ENCODE data around the gene NLGN2. TPM values are rescaled to one million over a fixed set of nuclear protein-coding genes. Genes with fewer than 3 reads are reported as not detected.

NLGN2 gene
- polyA plus RNA-seq, 1 donor from 2014 or later, result 13.8 TPM

DNA sequence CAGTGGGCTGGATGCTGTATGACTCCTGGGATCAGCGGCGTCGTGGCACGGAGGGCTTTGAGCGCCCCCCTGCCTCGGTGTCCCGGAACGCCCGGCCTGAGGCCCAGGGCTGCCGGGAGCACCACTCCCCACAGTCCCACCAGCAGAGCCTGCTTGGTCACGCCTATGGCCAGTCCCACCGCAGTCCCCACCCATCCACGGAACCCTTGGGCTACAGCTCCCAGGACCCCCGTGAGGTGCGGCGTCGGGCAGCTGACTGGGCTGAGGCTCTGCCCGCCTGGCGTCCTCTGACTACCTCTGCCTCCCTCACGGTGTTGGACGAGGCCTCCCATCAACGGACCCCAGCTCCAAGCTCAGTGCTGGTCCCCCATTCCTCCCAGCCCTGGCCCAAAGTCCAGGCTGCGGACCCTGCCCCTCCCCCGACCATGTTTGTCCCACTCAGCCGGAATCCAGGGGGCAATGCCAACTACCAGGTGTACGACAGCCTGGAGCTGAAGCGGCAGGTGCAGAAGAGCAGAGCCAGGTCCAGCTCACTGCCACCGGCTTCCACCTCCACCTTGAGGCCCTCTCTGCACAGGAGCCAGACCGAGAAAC lies 19.3 kb downstream of the NLGN2 start:
- no peaks in the 10 kb centered on the region for H3K36me3 ChIP-seq (ENCODE audit: insufficient read depth, low read length)
- no peaks in the 10 kb centered on the region for H3K9me3 ChIP-seq (ENCODE audit: low read length)
- no peaks in the 10 kb centered on the region for H4K20me1 ChIP-seq (ENCODE audit: insufficient read depth)
- TF ChIP-seq, protein P1, sequence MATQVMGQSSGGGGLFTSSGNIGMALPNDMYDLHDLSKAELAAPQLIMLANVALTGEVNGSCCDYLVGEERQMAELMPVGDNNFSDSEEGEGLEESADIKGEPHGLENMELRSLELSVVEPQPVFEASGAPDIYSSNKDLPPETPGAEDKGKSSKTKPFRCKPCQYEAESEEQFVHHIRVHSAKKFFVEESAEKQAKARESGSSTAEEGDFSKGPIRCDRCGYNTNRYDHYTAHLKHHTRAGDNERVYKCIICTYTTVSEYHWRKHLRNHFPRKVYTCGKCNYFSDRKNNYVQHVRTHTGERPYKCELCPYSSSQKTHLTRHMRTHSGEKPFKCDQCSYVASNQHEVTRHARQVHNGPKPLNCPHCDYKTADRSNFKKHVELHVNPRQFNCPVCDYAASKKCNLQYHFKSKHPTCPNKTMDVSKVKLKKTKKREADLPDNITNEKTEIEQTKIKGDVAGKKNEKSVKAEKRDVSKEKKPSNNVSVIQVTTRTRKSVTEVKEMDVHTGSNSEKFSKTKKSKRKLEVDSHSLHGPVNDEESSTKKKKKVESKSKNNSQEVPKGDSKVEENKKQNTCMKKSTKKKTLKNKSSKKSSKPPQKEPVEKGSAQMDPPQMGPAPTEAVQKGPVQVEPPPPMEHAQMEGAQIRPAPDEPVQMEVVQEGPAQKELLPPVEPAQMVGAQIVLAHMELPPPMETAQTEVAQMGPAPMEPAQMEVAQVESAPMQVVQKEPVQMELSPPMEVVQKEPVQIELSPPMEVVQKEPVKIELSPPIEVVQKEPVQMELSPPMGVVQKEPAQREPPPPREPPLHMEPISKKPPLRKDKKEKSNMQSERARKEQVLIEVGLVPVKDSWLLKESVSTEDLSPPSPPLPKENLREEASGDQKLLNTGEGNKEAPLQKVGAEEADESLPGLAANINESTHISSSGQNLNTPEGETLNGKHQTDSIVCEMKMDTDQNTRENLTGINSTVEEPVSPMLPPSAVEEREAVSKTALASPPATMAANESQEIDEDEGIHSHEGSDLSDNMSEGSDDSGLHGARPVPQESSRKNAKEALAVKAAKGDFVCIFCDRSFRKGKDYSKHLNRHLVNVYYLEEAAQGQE (IDR thresholded peaks at IDR 0.05; ENCODE audit: borderline replicate concordance), result no peak
- no peak for TF ChIP-seq EZH2 (IDR thresholded peaks at IDR 0.05; ENCODE audit: borderline replicate concordance, insufficient read depth, low read length, poor library complexity, severe bottlenecking)
- no peak for TF ChIP-seq POLR2AphosphoS5 (IDR thresholded peaks at IDR 0.05)
- TF ChIP-seq EP300 (conservative IDR thresholded peaks at IDR 0.05; ENCODE audit: poor library complexity, severe bottlenecking), result no peak
- no peak for TF ChIP-seq SMC3 (conservative IDR thresholded peaks at IDR 0.05; ENCODE audit: poor library complexity)
- TF ChIP-seq RAD21 (conservative IDR thresholded peaks at IDR 0.05), result no peak
- TF ChIP-seq MXI1 (conservative IDR thresholded peaks at IDR 0.05; ENCODE audit: poor library complexity, severe bottlenecking), result no peak
- TF ChIP-seq, protein P2, sequence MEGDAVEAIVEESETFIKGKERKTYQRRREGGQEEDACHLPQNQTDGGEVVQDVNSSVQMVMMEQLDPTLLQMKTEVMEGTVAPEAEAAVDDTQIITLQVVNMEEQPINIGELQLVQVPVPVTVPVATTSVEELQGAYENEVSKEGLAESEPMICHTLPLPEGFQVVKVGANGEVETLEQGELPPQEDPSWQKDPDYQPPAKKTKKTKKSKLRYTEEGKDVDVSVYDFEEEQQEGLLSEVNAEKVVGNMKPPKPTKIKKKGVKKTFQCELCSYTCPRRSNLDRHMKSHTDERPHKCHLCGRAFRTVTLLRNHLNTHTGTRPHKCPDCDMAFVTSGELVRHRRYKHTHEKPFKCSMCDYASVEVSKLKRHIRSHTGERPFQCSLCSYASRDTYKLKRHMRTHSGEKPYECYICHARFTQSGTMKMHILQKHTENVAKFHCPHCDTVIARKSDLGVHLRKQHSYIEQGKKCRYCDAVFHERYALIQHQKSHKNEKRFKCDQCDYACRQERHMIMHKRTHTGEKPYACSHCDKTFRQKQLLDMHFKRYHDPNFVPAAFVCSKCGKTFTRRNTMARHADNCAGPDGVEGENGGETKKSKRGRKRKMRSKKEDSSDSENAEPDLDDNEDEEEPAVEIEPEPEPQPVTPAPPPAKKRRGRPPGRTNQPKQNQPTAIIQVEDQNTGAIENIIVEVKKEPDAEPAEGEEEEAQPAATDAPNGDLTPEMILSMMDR (IDR thresholded peaks at IDR 0.05; ENCODE audit: poor library complexity, severe bottlenecking), result no peak
- TF ChIP-seq TAF1 (IDR thresholded peaks at IDR 0.05; ENCODE audit: low read depth), result no peak
- H3K9ac ChIP-seq (ENCODE audit: low read length), result no peak overlapping the region
- no peak overlapping the region for H3K4me2 ChIP-seq (ENCODE audit: low read length)
- H3K4me3 ChIP-seq (ENCODE audit: low read length), result no peak overlapping the region
- no peak overlapping the region for H2AFZ ChIP-seq (ENCODE audit: low read depth, low read length)
- no peaks in the 10 kb centered on the region for H3K9me2 ChIP-seq (ENCODE audit: insufficient read depth, low read length)
- H3K27ac ChIP-seq (ENCODE audit: low read length), result no peak overlapping the region
- no peaks in the 10 kb centered on the region for H3K79me2 ChIP-seq (replicated peaks; ENCODE audit: insufficient read depth, low read length)
- H3F3A ChIP-seq (ENCODE audit: insufficient read depth, low read length, poor library complexity, severe bottlenecking), result no peaks in the 10 kb centered on the region
- no peaks in the 10 kb centered on the region for H3K27me3 ChIP-seq (ENCODE audit: insufficient read depth, low read depth, low read length)

DNA sequence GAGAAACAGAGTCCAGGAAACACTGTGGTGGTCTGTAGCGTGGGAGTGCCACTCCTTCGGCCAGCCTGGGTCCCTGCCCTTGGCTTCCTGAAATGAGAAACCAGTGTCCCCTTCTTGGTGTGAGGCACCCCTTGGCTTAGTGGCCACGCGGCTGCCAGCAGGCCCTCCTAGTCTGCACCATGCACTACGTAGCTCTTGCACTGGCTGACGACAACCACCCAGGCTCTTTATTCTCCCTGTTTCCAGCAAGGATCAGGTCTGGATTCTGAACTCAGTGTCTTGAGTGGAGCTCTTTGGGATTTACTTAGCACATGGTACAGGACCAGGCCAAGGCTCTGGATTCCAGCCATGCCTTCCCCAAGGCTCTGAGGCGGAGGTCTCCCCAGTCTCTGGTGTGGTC lies 19.9 kb downstream of the NLGN2 start:
- Histone ChIP-seq H3K9me3 (ENCODE audit: low read length) (no peaks in the 10 kb centered on the region), H3K36me3 (ENCODE audit: insufficient read depth, low read length) (no peaks in the 10 kb centered on the region), H4K20me1 (ENCODE audit: insufficient read depth) (no peaks in the 10 kb centered on the region), H3K27ac (ENCODE audit: low read length) (no peak overlapping the region), H3K9ac (ENCODE audit: low read length) (no peak overlapping the region), H2AFZ (ENCODE audit: low read depth, low read length) (no peak overlapping the region), H3K4me3 (ENCODE audit: low read length) (no peak overlapping the region), H3K4me2 (ENCODE audit: low read length) (no peak overlapping the region), H3K79me2 (replicated peaks; ENCODE audit: insufficient read depth, low read length) (no peaks in the 10 kb centered on the region), H3K27me3 (ENCODE audit: insufficient read depth, low read depth, low read length) (no peaks in the 10 kb centered on the region), H3K9me2 (ENCODE audit: insufficient read depth, low read length) (no peaks in the 10 kb centered on the region), H3F3A (ENCODE audit: insufficient read depth, low read length, poor library complexity, severe bottlenecking) (no peaks in the 10 kb centered on the region)
- TF ChIP-seq POLR2AphosphoS5 (IDR thresholded peaks at IDR 0.05) (no peak), MXI1 (conservative IDR thresholded peaks at IDR 0.05; ENCODE audit: poor library complexity, severe bottlenecking) (no peak), EZH2 (IDR thresholded peaks at IDR 0.05; ENCODE audit: borderline replicate concordance, insufficient read depth, low read length, poor library complexity, severe bottlenecking) (no peak), EP300 (conservative IDR thresholded peaks at IDR 0.05; ENCODE audit: poor library complexity, severe bottlenecking) (no peak), RAD21 (conservative IDR thresholded peaks at IDR 0.05) (no peak), SMC3 (conservative IDR thresholded peaks at IDR 0.05; ENCODE audit: poor library complexity) (no peak), TAF1 (IDR thresholded peaks at IDR 0.05; ENCODE audit: low read depth) (no peak)
- TF ChIP-seq, protein P2 (IDR thresholded peaks at IDR 0.05; ENCODE audit: poor library complexity, severe bottlenecking), result no peak
- TF ChIP-seq, protein P1 (IDR thresholded peaks at IDR 0.05; ENCODE audit: borderline replicate concordance), result no peak
